Naive thymus-derived CD8-positive, alpha-beta T cell (primary cell): ENCODE results near the gene RRP9. TPM values are rescaled to one million over a fixed set of nuclear protein-coding genes. Genes with fewer than 3 reads are reported as not detected.
"Not testable (repeated sequence)": the region's sequence is repeated elsewhere in the genome, so short reads cannot be mapped to it uniquely, and the experiment has no call there.

Experiments
- ATAC-seq, 2 donors: fragments of 150-1000 bp; cut with Tn5 transposase in 1 of 2; sonication (Bioruptor Pico), chemical (Tn5 transposase) in 1 of 2; 1 replicate in 1 of 2; 2 replicates in 1 of 2; pipeline ENCODE4 v1.10.0; 2021; ENCODE audit warnings: mild to moderate bottlenecking in 2 of 2, moderate library complexity in 2 of 2
- POLR2A ChIA-PET: fragments of 350-600 bp; sonication (Branson Sonifier 250); formaldehyde crosslinking; loops from one replicate; lab custom pipeline; 2021; ENCODE audit warnings: antibody characterized with exemption; lab: Charles Lee
- DNase-seq, 10 donors: peaks; one replicate each; pipeline versions ENCODE4 v3.0.0 to v3.0.0-alpha.2; 2020 to 2022
- H3K27ac Mint-ChIP-seq, 10 donors: one replicate each; pipeline ENCODE4 v1.8.0; 2020 to 2022; ENCODE audit warnings: mild to moderate bottlenecking in 10 of 10, mixed read lengths in 10 of 10, moderate library complexity in 4 of 10, inconsistent platforms in 1 of 10
- H3K27me3 Mint-ChIP-seq, 5 donors: one replicate each; pipeline ENCODE4 v1.8.0; 2021 to 2022; ENCODE audit warnings: mixed read lengths in 5 of 5
- H3K36me3 Mint-ChIP-seq, 3 donors: one replicate each; pipeline ENCODE4 v1.8.0; 2020 to 2022; ENCODE audit warnings: mixed read lengths in 3 of 3, mild to moderate bottlenecking in 2 of 3, inconsistent platforms in 1 of 3
- H3K4me1 Mint-ChIP-seq, 4 donors: one replicate each; pipeline ENCODE4 v1.8.0; 2021 to 2022; ENCODE audit warnings: mixed read lengths in 4 of 4
- H3K4me3 Mint-ChIP-seq, 10 donors: one replicate each; pipeline ENCODE4 v1.8.0; 2020 to 2022; ENCODE audit warnings: mild to moderate bottlenecking in 10 of 10, mixed read lengths in 10 of 10, moderate library complexity in 6 of 10, inconsistent platforms in 1 of 10
- H3K9me3 Mint-ChIP-seq, 9 donors: one replicate each; pipeline ENCODE4 v1.8.0; 2020 to 2022; ENCODE audit warnings: mixed read lengths in 9 of 9, mild to moderate bottlenecking in 3 of 9, inconsistent platforms in 1 of 9, moderate library complexity in 1 of 9
- polyA plus RNA-seq, 3 donors: library from polyadenylated mRNA; unstranded; fragments of 300-500 nt; fragmentation: Illumina TruSeq; gene quantifications; one replicate each; pipeline ENCODE4 v1.2.3, GENCODE V29; 2021
- total RNA-seq, 8 experiments: library from RNA in 2 of 8; stranded (reverse) in 2 of 8; gene quantifications; one replicate each; pipeline ENCODE4 v1.2.3 and lab custom pipeline; 2021 to 2026

RRP9 gene, protein sequence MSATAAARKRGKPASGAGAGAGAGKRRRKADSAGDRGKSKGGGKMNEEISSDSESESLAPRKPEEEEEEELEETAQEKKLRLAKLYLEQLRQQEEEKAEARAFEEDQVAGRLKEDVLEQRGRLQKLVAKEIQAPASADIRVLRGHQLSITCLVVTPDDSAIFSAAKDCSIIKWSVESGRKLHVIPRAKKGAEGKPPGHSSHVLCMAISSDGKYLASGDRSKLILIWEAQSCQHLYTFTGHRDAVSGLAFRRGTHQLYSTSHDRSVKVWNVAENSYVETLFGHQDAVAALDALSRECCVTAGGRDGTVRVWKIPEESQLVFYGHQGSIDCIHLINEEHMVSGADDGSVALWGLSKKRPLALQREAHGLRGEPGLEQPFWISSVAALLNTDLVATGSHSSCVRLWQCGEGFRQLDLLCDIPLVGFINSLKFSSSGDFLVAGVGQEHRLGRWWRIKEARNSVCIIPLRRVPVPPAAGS
- total RNA-seq (10 to 100 TPM; 15.9 to 16.5 TPM), polyA plus RNA-seq (10 to 100 TPM; 18.1 to 29.6 (median 19.6) TPM), total RNA-seq (lab: John Stamatoyannopoulos, UW) (12.8 to 157 (median 23.3) reads per million in 6 experiments)

DNA sequence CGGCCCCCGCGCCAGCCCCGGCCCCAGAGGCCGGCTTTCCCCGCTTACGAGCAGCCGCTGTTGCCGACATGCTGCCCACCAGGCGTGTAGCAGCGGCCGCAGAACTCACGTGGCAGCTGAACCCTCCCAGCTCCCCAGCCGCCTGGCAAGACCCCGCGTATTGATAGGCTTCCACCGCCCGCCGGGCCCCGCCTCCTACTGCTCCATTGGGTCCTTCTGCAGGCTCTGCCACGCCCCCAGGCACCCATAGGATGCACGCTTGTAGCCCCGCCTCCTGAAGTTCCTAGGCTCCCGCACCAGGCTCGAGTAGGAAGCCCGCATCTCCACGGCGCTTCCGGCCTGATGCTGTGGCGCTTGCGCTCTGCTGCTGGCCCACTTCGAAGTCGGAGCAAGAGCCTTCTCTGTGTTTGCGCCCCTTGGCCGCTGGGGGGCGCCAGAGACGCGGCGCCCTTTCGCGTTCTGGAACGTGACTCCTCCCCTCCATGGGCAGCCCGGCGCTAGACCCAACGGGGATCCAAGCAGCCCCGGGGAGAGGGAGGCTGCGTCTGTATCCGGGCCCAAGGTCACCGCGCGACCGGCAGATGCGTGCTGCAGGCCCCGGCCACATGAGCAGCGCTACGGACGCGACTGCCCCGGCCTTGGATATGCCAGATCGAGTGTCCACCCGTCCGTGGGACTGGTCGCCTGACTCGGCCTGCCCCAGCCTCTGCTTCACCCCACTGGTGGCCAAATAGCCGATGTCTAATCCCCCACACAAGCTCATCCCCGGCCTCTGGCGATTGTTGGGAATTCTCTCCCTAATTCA is at the start of gene RRP9, which contains the start of gene PARP3:
Gene RRP9 (minus strand): TSS at position 107 of the 805 bp plus-strand sequence. CDS start 37 bp downstream, at position 70.
Gene PARP3 (plus strand): TSS at position 566 of the 805 bp plus-strand sequence. CDS start 993 bp downstream, outside the sequence.
- POLR2A ChIA-PET, result interaction anchor here (0.6 to 3.7 kb wide), 16 partner anchors 9 to 550 kb away, joined by 3 to 42 read pairs (median 4); partner anchors contain the start of genes ABHD14A, ABHD14B, DUSP7 and PCBP4
- H3K27ac Mint-ChIP-seq, result peak within 1 kb of the TSS; percentile 76 to 95 (median 91)
- peaks cover 16 to 47% (median 41%) of the 10 kb centered on the region in 4 donors for H3K4me1 Mint-ChIP-seq
- peak; percentile 91 to 93 for ATAC-seq
- H3K9me3 Mint-ChIP-seq, result no peaks in the 10 kb centered on the region
- peak within 1 kb of the TSS; percentile 83 to 98 (median 93) for H3K4me3 Mint-ChIP-seq
- H3K36me3 Mint-ChIP-seq, result peaks cover 0 to 22% (median 4%) of the 10 kb centered on the region in 3 donors
- peak; percentile 97 to 100 (median 99) for DNase-seq
- no peaks in the 10 kb centered on the region for H3K27me3 Mint-ChIP-seq

DNA sequence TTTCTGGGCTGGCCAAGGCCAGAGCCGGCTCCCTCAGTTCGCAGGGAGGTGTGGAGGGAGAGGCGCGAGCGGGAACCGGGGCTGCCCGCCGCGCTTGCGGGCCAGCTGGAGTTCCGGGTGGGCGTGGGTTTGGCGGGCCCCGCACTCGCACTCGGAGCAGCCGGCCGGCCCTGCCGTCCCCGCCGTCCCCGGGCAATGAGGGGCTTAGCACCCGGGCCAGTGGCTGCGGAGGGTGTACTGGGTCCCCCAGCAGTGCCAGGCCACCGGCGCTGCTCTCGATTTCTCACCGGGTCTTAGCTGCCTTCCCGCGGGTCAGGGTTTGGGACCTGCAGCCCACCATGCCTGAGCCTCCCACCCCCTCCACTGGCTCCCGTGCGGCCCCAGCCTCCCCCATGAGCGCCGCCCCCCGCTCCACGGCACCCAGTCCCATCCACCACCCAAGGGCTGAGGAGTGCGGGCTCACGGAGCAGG is 48.8 kb upstream of the RRP9 start:
- H3K27ac Mint-ChIP-seq, H3K9me3 Mint-ChIP-seq, H3K27me3 Mint-ChIP-seq, DNase-seq, H3K4me3 Mint-ChIP-seq, ATAC-seq: not testable (repeated sequence)
- H3K4me1 Mint-ChIP-seq, result peaks cover 18 to 36% (median 25%) of the 10 kb centered on the region in 4 donors
- POLR2A ChIA-PET, result interaction anchor here (1.2 to 1.3 kb wide), 3 partner anchors 10 to 48 kb away, joined by 3 to 5 read pairs (median 4); partner anchors contain the start of gene ABHD14A
- peaks cover 0 to 36% (median under 1%) of the 10 kb centered on the region in 3 donors for H3K36me3 Mint-ChIP-seq

GRCh38 chr3:51988286-51989146 is 46.8 kb upstream of the RRP9 start:
- peaks cover 0 to 17% (median 0%) of the 10 kb centered on the region in 3 donors for H3K36me3 Mint-ChIP-seq
- DNase-seq (no peak), ATAC-seq (no peak)
- H3K27me3 Mint-ChIP-seq, result no peaks in the 10 kb centered on the region
- peak overlapping the region; percentile 19 to 82 (median 66) for H3K27ac Mint-ChIP-seq
- peak overlapping the region in 1 of 10 donors; percentile 56 for H3K4me3 Mint-ChIP-seq
- H3K9me3 Mint-ChIP-seq, result no peaks in the 10 kb centered on the region
- peaks cover 11 to 25% (median 14%) of the 10 kb centered on the region in 4 donors for H3K4me1 Mint-ChIP-seq
- POLR2A ChIA-PET, result no interaction called here

GRCh38 chr3:51987568-51987967 is 45.9 kb upstream of the RRP9 start:
- H3K9me3 Mint-ChIP-seq, result no peaks in the 10 kb centered on the region
- H3K4me3 Mint-ChIP-seq, result no peak overlapping the region
- ATAC-seq, result no peak
- peaks cover 13 to 27% (median 18%) of the 10 kb centered on the region in 4 donors for H3K4me1 Mint-ChIP-seq
- POLR2A ChIA-PET, result interaction anchor here (1.8 to 2.0 kb wide), 2 partner anchors 8 to 11 kb away, joined by 7 to 9 read pairs; partner anchors contain the start of gene RPL29
- DNase-seq, result no peak
- H3K36me3 Mint-ChIP-seq, result peaks cover 0 to 8% (median 0%) of the 10 kb centered on the region in 3 donors
- H3K27ac Mint-ChIP-seq, result peak overlapping the region in 5 of 10 donors; percentile 17 to 73 (median 55)
- no peaks in the 10 kb centered on the region for H3K27me3 Mint-ChIP-seq

GRCh38 chr3:51986010-51986947 is 44.6 kb upstream of the RRP9 start:
- H3K4me3 Mint-ChIP-seq, result peak overlapping the region in 1 of 10 donors; percentile 24
- H3K27me3 Mint-ChIP-seq, result no peaks in the 10 kb centered on the region
- peaks cover 14 to 27% (median 23%) of the 10 kb centered on the region in 4 donors for H3K4me1 Mint-ChIP-seq
- peak overlapping the region in 7 of 10 donors; percentile 7 to 74 (median 28) for H3K27ac Mint-ChIP-seq
- POLR2A ChIA-PET, result interaction anchor here (0.7 to 2.0 kb wide), 4 partner anchors 9 to 1376 kb away, joined by 3 to 9 read pairs (median 5); partner anchors contain the start of gene RPL29
- peaks cover 0 to 2% (median 0%) of the 10 kb centered on the region in 3 donors for H3K36me3 Mint-ChIP-seq
- no peaks in the 10 kb centered on the region for H3K9me3 Mint-ChIP-seq
- ATAC-seq (no peak), DNase-seq (no peak)

GRCh38 chr3:51985063-51985462 is 43.4 kb upstream of the RRP9 start:
- Mint-ChIP-seq H3K27ac (peak overlapping the region; percentile 12 to 85 (median 74)), H3K27me3 (no peaks in the 10 kb centered on the region), H3K4me1 (peaks cover 14 to 32% (median 28%) of the 10 kb centered on the region in 4 donors), H3K9me3 (no peaks in the 10 kb centered on the region), H3K36me3 (no peaks in the 10 kb centered on the region), H3K4me3 (peak overlapping the region in 6 of 10 donors; percentile 26 to 50 (median 36))
- POLR2A ChIA-PET, result interaction anchor here (0.6 to 3.6 kb wide), 5 partner anchors 8 to 260 kb away, joined by 4 to 41 read pairs (median 5); partner anchors contain the start of genes ABHD14B, PARP3 and RPL29
- ATAC-seq (no peak), DNase-seq (no peak)

- no peaks in the 10 kb centered on the region for H3K27me3 Mint-ChIP-seq
- no peak for DNase-seq
- peaks cover 14 to 32% (median 28%) of the 10 kb centered on the region in 4 donors for H3K4me1 Mint-ChIP-seq
- no peak for ATAC-seq
- H3K9me3 Mint-ChIP-seq, result no peaks in the 10 kb centered on the region
- POLR2A ChIA-PET, result interaction anchor here (2.3 to 3.6 kb wide), 4 partner anchors 9 to 72 kb away, joined by 8 to 41 read pairs (median 24); partner anchors contain the start of genes ABHD14A, ABHD14B, DUSP7 and RPL29
- peak overlapping the region in 9 of 10 donors; percentile 52 to 94 (median 83) for H3K27ac Mint-ChIP-seq
- H3K36me3 Mint-ChIP-seq, result no peaks in the 10 kb centered on the region
- H3K4me3 Mint-ChIP-seq, result peak overlapping the region; percentile 53 to 99 (median 89)
These were observed 42.6 kb upstream of the RRP9 start for GRCh38 chr3:51984269-51984647.

DNA sequence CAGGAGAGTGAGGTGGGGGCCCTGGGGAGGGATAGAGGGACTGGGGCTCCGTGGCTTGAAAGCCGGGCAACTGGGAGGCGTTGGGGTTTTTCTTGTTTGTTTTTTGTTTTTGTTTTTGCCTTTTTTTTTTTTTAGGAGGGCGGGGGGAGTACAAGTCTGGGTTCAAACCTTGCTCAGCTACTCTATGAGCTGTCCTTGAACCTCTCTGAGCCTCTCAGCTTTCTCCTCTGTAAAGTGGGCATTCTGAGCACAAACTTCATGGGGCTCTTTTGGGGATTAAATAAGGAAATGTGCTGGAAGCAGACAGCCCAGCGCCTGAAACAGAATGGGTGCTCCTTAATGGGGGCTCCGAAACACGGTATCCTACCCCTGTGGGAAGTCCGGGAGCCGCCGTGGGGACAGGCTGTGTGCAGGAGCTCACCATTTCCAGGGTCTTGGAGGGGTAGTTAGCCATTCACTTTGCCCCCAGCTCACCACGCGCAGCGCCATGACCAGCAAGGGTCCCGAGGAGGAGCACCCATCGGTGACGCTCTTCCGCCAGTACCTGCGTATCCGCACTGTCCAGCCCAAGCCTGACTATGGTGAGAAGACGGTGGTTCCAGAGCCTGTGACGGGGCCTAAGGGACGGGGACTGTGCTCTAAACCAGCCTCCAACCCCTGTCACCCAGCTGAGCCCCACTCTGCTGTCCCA is 42.0 kb upstream of the RRP9 start:
- POLR2A ChIA-PET, result interaction anchor here (0.5 to 3.6 kb wide), 14 partner anchors 8 to 476 kb away, joined by 3 to 41 read pairs (median 5); partner anchors contain the start of genes ABHD14A, ABHD14B, DUSP7 and GLYCTK
- Mint-ChIP-seq H3K27ac (peak overlapping the region; percentile 70 to 94 (median 92)), H3K27me3 (no peaks in the 10 kb centered on the region), H3K4me1 (peaks cover 8 to 34% (median 28%) of the 10 kb centered on the region in 4 donors), H3K4me3 (peak overlapping the region; percentile 83 to 99 (median 94)), H3K36me3 (no peaks in the 10 kb centered on the region), H3K9me3 (no peaks in the 10 kb centered on the region)
- ATAC-seq (no peak), DNase-seq (no peak)

GRCh38 chr3:51982838-51983577 is 41.3 kb upstream of the RRP9 start, which contains the start of gene ACY1:
Gene ACY1 (plus strand): TSS chr3:51983535. CDS start chr3:51984065, 530 bp downstream.
- DNase-seq (peak; percentile 44 to 79 (median 66)), ATAC-seq (peak; percentile 85 to 88)
- Mint-ChIP-seq H3K4me1 (peaks cover 6 to 36% (median 28%) of the 10 kb centered on the region in 4 donors), H3K9me3 (no peaks in the 10 kb centered on the region), H3K4me3 (peak within 1 kb of the TSS; percentile 86 to 99 (median 94)), H3K27me3 (no peaks in the 10 kb centered on the region), H3K36me3 (no peaks in the 10 kb centered on the region), H3K27ac (peak within 1 kb of the TSS; percentile 91 to 95 (median 94))
- POLR2A ChIA-PET, result interaction anchor here (0.5 to 3.6 kb wide), 21 partner anchors 8 to 475 kb away, joined by 3 to 41 read pairs (median 5); partner anchors contain the start of genes ABHD14A, ABHD14B, DUSP7 and GLYCTK
